Measurements from ENCODE around the gene CETP.

Gene CETP

GRCh38 chr16:56983211-56983751, 21.5 kb downstream of the CETP start:
- no peaks in the 10 kb centered on the region for H3K27me3 ChIP-seq (ENCODE audit: insufficient read depth, low read depth)
- no peak for TF ChIP-seq CTCF (conservative IDR thresholded peaks at IDR 0.05; ENCODE audit: low read depth, low read length)

GRCh38 chr16:56984639-56985038, 22.9 kb downstream of the CETP start:
- Histone ChIP-seq H3K9ac (no peak overlapping the region), H2AFZ (ENCODE audit: low read depth) (no peak overlapping the region), H3K4me3 (IDR thresholded peaks at IDR 0.05; ENCODE audit: insufficient read depth, low read depth, low read length) (no peak overlapping the region), H3K4me1 (ENCODE audit: low read depth, poor library complexity, severe bottlenecking) (peaks cover 11% of the 10 kb centered on the region), H3K79me2 (ENCODE audit: insufficient read depth, low read depth) (no peaks in the 10 kb centered on the region), H3K4me2 (no peak overlapping the region), H3K27ac (no peak overlapping the region), H4K20me1 (ENCODE audit: insufficient read depth) (no peaks in the 10 kb centered on the region), H3K36me3 (ENCODE audit: insufficient read depth) (no peaks in the 10 kb centered on the region), H3K27me3 (ENCODE audit: insufficient read depth, low read depth) (no peaks in the 10 kb centered on the region)
- TF ChIP-seq CTCF (conservative IDR thresholded peaks at IDR 0.05; ENCODE audit: low read depth, low read length) = no peak

More at GRCh38 chr16:56983211-56983751, 21.5 kb downstream of the CETP start:
- Histone ChIP-seq H3K27ac (no peak overlapping the region), H3K79me2 (ENCODE audit: insufficient read depth, low read depth) (no peaks in the 10 kb centered on the region), H3K4me2 (no peak overlapping the region), H2AFZ (ENCODE audit: low read depth) (no peak overlapping the region), H4K20me1 (ENCODE audit: insufficient read depth) (no peaks in the 10 kb centered on the region), H3K4me3 (IDR thresholded peaks at IDR 0.05; ENCODE audit: insufficient read depth, low read depth, low read length) (no peak overlapping the region), H3K9ac (no peak overlapping the region), H3K4me1 (ENCODE audit: low read depth, poor library complexity, severe bottlenecking) (peaks cover 5% of the 10 kb centered on the region), H3K36me3 (ENCODE audit: insufficient read depth) (no peaks in the 10 kb centered on the region)

- Histone ChIP-seq H3K79me2 (ENCODE audit: insufficient read depth, low read depth) (no peaks in the 10 kb centered on the region), H3K9ac (no peak overlapping the region), H2AFZ (ENCODE audit: low read depth) (no peak overlapping the region), H3K4me2 (no peak overlapping the region), H3K4me1 (ENCODE audit: low read depth, poor library complexity, severe bottlenecking) (peaks cover 11% of the 10 kb centered on the region), H3K4me3 (IDR thresholded peaks at IDR 0.05; ENCODE audit: insufficient read depth, low read depth, low read length) (no peak overlapping the region), H4K20me1 (ENCODE audit: insufficient read depth) (no peaks in the 10 kb centered on the region), H3K27ac (no peak overlapping the region), H3K27me3 (ENCODE audit: insufficient read depth, low read depth) (no peaks in the 10 kb centered on the region), H3K36me3 (ENCODE audit: insufficient read depth) (no peaks in the 10 kb centered on the region)
- TF ChIP-seq CTCF (conservative IDR thresholded peaks at IDR 0.05; ENCODE audit: low read depth, low read length) = no peak
Observed at GRCh38 chr16:56985288-56985961, 23.7 kb downstream of the CETP start.

- no peaks in the 10 kb centered on the region for H3K79me2 ChIP-seq (ENCODE audit: insufficient read depth, low read depth)
- H3K4me1 ChIP-seq (ENCODE audit: low read depth, poor library complexity, severe bottlenecking) = peaks cover 14% of the 10 kb centered on the region
- H4K20me1 ChIP-seq (ENCODE audit: insufficient read depth) = no peaks in the 10 kb centered on the region
- no peak overlapping the region for H3K27ac ChIP-seq
- no peak overlapping the region for H3K9ac ChIP-seq
- no peak overlapping the region for H3K4me3 ChIP-seq (IDR thresholded peaks at IDR 0.05; ENCODE audit: insufficient read depth, low read depth, low read length)
- H3K4me2 ChIP-seq = no peak overlapping the region
- H3K27me3 ChIP-seq (ENCODE audit: insufficient read depth, low read depth) = no peaks in the 10 kb centered on the region
- no peak overlapping the region for H2AFZ ChIP-seq (ENCODE audit: low read depth)
- TF ChIP-seq CTCF (conservative IDR thresholded peaks at IDR 0.05; ENCODE audit: low read depth, low read length) = no peak
- no peaks in the 10 kb centered on the region for H3K36me3 ChIP-seq (ENCODE audit: insufficient read depth)
Observed at GRCh38 chr16:56985962-56986360, 24.2 kb downstream of the CETP start.
